Mesothelial cell of epicardium (in vitro differentiated cells): ENCODE measurements around the gene NKAIN2. TPM values are rescaled to one million over a fixed set of nuclear protein-coding genes. Genes with fewer than 3 reads are reported as not detected.

Source experiments
- DNase-seq, 2 experiments: peaks; one replicate each; pipeline ENCODE4 v3.0.0; 2021; ENCODE audit warnings: low spot score in 2 of 2; ENCODE audit not compliant: unreplicated experiment in 2 of 2
- H3K27ac Mint-ChIP-seq: 2 replicates; pipeline ENCODE4 v1.8.0; 2021; ENCODE audit warnings: mixed read lengths
- H3K27me3 Mint-ChIP-seq: 2 replicates; pipeline ENCODE4 v1.8.0; 2021; ENCODE audit warnings: low read depth, mixed read lengths
- H3K36me3 Mint-ChIP-seq: 2 replicates; pipeline ENCODE4 v1.8.0; 2021; ENCODE audit warnings: mixed read lengths
- H3K4me1 Mint-ChIP-seq: 2 replicates; pipeline ENCODE4 v1.8.0; 2021; ENCODE audit warnings: mixed read lengths
- H3K4me3 Mint-ChIP-seq: 2 replicates; pipeline ENCODE4 v1.8.0; 2021; ENCODE audit warnings: mild to moderate bottlenecking, moderate library complexity, mixed read lengths
- H3K9me3 Mint-ChIP-seq: 2 replicates; pipeline ENCODE4 v1.8.0; 2021; ENCODE audit warnings: mixed read lengths
- CTCF ChIP-seq: fragments of 200-600 bp; sonication (generic); IDR thresholded peaks from one replicate; pipeline ENCODE4 v1.5.0; 2021; ENCODE audit warnings: antibody characterized with exemption; ENCODE audit not compliant: unreplicated experiment
- total RNA-seq: library from RNA; stranded (reverse); gene quantifications from 3 replicates; pipeline ENCODE4 v1.2.1, GENCODE V29; 2021

Gene NKAIN2
- total RNA-seq, 1 donor from 2014 or later, result 1.6 TPM

DNA sequence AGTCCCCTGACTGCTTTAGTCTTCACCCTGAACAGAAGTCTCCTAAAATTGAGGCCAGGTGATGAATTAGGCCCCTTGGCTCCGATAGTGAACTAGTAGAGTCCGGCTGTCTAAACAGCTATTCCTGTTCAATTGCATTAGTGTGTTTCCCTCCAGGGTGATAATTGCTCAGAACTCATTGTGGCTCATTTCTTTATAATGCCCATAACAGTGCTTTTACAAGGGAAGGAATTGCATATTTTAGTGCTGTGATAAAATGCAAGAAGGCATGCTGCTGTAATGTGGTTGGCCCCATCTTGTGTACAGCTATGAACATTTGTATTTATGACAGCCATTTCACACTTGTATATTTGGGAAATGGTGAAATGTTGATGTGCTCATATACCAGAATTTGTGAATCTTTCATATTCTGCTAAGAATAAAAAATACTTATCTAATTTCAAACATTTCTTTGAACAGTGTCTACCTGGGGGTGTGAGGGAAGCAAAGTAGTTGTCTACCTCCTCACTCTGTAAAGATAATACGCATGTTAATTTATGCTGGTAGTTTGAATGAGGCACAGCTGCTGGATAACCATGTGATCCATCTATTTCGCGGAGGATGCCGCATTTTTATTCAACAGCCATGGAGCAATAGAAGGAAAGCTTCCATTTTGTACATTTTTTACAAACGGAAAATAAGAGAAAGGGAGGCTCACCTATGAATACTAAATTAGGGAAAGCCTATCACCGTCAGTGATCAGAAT lies 451.4 kb downstream of the NKAIN2 start:
- Mint-ChIP-seq H3K27me3 (peaks cover 8% of the 10 kb centered on the region), H3K4me1 (no peaks in the 10 kb centered on the region), H3K36me3 (no peaks in the 10 kb centered on the region), H3K4me3 (no peak overlapping the region), H3K27ac (no peak overlapping the region), H3K9me3 (peaks cover under 1% of the 10 kb centered on the region)
- TF ChIP-seq CTCF, result no peak
- DNase-seq, result no peak

- no peak overlapping the region for H3K4me3 Mint-ChIP-seq
- no peaks in the 10 kb centered on the region for H3K4me1 Mint-ChIP-seq
- DNase-seq, result no peak
- H3K27ac Mint-ChIP-seq, result no peak overlapping the region
- no peaks in the 10 kb centered on the region for H3K36me3 Mint-ChIP-seq
- TF ChIP-seq CTCF, result no peak
- H3K9me3 Mint-ChIP-seq, result no peaks in the 10 kb centered on the region
- peaks cover 26% of the 10 kb centered on the region for H3K27me3 Mint-ChIP-seq
Measured at GRCh38 chr6:124260337-124260736, 456.7 kb downstream of the NKAIN2 start.

- Mint-ChIP-seq H3K4me3 (no peak overlapping the region), H3K27me3 (peaks cover 18% of the 10 kb centered on the region), H3K9me3 (peaks cover 13% of the 10 kb centered on the region), H3K27ac (no peak overlapping the region), H3K4me1 (peaks cover 5% of the 10 kb centered on the region), H3K36me3 (peaks cover 5% of the 10 kb centered on the region)
- DNase-seq, result no peak
- no peak for TF ChIP-seq CTCF
Measured at GRCh38 chr6:124269733-124270132, 466.1 kb downstream of the NKAIN2 start.

DNA sequence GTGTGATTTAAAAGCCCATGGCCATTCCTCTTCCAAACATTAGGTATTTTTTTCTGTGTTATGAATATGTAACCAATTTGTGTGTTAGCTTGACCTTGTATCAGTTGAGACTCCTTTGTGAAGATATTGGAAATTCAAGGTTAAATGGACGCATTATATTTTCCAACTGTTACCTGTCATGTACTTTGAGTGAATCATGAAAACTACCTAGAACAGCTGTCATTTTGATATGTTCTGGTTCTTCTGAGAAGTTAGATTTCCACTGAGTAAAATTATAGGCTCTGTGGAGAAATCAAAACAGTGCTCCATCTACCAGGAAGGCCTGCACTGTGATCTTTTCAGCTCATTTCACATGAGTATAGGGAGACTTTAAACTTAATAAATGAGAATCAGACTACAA lies 470.0 kb downstream of the NKAIN2 start:
- peaks cover 8% of the 10 kb centered on the region for H3K4me1 Mint-ChIP-seq
- peaks cover 16% of the 10 kb centered on the region for H3K27me3 Mint-ChIP-seq
- peaks cover 5% of the 10 kb centered on the region for H3K36me3 Mint-ChIP-seq
- peaks cover 13% of the 10 kb centered on the region for H3K9me3 Mint-ChIP-seq
- H3K4me3 Mint-ChIP-seq, result no peak overlapping the region
- H3K27ac Mint-ChIP-seq, result no peak overlapping the region
- TF ChIP-seq CTCF, result no peak
- DNase-seq, result no peak

- no peak for TF ChIP-seq CTCF
- Mint-ChIP-seq H3K4me1 (no peaks in the 10 kb centered on the region), H3K36me3 (no peaks in the 10 kb centered on the region), H3K27me3 (peaks cover 4% of the 10 kb centered on the region), H3K9me3 (peaks cover 8% of the 10 kb centered on the region), H3K4me3 (no peak overlapping the region), H3K27ac (no peak overlapping the region)
- no peak for DNase-seq
Measured at GRCh38 chr6:124282541-124282940, 478.9 kb downstream of the NKAIN2 start.

DNA sequence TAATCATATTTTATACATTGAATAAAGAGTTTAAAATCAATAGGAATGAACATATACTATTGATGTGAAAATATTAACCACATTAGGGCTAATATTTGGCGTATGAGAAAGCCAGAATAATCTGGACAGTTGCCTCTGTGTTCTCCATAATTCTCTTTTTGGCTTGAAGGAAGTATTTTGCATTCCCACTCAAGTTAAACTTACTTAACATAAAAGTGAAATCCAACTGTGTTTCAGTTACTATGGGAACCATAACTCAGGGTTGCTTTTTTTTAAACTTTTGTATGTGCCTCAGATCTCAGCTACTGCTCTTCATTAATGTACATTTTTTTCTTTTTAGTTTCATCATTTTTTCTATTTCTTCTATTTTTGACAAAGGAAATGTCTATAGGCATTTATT lies 479.8 kb downstream of the NKAIN2 start:
- Mint-ChIP-seq H3K27ac (no peak overlapping the region), H3K4me3 (no peak overlapping the region), H3K4me1 (no peaks in the 10 kb centered on the region), H3K27me3 (peaks cover 5% of the 10 kb centered on the region), H3K36me3 (no peaks in the 10 kb centered on the region), H3K9me3 (peaks cover 8% of the 10 kb centered on the region)
- TF ChIP-seq CTCF, result no peak
- no peak for DNase-seq
